ENCODE measurements around the gene CACNG4.

Gene CACNG4

GRCh38 chr17:66963909-66964771, at the start of gene CACNG4:
Gene CACNG4 (plus strand): TSS chr17:66964707. CDS start chr17:66964912, 205 bp downstream.
- DNase-seq, result no peak

DNA sequence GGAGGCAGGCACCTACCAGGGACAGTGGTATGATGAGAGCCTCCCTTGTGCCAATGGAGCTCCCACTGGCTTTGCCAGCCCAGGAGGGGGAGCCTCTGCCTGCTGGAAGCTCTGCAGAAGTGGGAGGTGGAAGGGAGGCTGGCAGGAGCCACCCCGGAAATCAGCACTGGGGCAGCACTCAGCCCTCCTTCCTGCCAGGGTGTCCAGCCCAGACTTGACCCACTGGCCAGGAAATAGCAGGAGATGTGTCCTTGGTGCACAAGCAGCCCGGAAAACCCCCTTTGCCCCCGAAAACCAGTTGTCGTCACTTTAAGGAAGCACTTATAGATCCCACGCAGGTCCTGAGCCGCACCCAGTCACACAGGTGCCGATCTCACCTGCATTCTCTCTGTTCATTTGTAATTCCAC, 49.3 kb upstream of the CACNG4 start:
- DNase-seq, result no peak

DNA sequence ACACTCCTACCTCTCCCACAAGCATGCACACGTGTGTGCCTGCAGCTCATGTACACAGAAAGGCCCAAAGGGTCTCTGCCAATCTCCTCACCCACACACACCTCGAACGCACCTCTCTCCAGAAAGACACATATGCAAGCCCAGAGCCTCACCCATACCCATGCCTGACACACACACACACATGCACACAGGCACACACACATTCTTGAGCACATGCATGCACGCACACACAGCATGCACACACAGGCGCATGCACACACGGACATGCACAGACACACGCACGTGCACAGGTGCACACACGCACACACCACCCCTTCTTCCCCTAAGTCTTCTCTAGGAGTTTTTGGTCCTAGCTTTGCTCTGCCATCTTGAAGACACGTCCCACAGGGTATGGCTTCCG, 48.7 kb upstream of the CACNG4 start:
- DNase-seq, result no peak

DNA sequence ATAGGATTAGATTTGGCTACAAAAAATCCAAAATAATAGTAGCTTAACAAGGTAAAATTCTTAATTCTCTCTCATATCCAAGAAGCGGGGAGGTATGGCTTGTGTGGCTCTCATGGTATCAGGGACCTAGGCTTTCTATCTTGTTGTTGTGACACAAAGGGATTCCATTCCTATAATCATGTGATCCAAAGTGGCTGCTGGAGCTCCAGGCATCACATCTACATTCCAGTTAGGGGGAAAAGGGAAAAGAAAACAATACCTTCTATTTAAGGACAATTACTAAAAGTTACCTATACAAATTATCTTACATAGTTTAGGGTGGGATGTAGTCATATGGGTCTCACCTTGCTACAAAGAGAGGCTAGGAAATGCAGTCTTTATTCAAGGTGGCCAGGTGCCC, 47.6 kb upstream of the CACNG4 start:
- no peak for DNase-seq

GRCh38 chr17:66918896-66919295, 45.6 kb upstream of the CACNG4 start:
- DNase-seq, result no peak

- no peak for DNase-seq
Measured at GRCh38 chr17:66920435-66920834, 44.1 kb upstream of the CACNG4 start.

- no peak for DNase-seq
Measured at GRCh38 chr17:66920950-66921349, 43.6 kb upstream of the CACNG4 start.

- no peak for DNase-seq
Measured at GRCh38 chr17:66923886-66924285, 40.6 kb upstream of the CACNG4 start.

DNA sequence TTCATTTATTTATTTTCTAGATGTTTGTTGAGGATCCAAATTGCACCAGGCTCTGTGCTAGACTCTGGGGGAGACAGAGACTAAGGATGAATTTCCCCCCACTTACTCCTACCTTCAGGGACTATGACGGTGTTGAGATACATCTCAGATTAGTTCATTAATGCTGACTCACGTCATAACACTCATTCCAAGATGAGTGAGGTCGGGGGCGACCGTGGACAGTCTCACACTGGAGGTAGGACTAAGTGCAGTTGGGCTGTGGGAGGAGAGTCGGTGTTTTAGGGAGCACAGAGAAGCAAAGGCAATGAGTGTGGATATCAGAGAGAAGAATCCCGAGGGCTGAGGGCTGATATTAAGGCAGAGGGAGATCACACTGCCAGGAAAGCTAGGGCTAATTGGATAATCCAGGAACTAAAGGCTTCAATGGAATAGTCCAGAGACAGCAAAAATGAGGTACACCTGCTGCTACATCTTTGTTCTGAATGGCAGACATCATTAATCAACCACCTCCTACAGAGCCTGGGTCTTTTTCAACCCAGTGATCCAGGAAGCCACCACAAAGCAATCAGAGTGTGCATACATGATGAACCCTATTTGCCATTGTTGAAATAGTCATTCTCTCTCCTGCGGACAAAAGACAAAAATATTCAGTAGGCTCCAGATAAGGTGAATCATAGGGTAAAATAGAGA, 38.6 kb upstream of the CACNG4 start:
- DNase-seq, result no peak

- no peak for DNase-seq
Measured at GRCh38 chr17:66928949-66929348, 35.6 kb upstream of the CACNG4 start.

GRCh38 chr17:66929591-66929990, 34.9 kb upstream of the CACNG4 start:
- no peak for DNase-seq

GRCh38 chr17:66930933-66931332, 33.6 kb upstream of the CACNG4 start:
- DNase-seq, result no peak

DNA sequence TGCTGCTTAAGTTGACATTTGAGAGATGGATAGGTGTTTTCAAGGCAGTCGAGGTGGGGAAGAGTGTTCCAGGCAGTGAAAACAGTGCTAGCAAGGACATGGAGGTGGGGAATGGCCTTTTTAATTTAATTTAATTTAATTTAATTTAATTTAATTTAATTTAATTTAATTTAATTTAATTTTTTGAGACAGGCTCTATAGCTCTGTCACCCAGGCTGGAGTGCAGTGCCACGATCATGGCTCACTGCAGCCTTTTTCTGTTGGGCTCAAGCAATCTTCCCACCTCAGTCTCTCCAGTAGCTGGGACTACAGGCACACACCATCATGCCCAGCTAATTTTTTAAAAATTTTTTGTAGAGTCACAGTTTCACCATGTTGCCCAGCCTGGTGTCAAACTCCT, 32.2 kb upstream of the CACNG4 start:
- no peak for DNase-seq

GRCh38 chr17:66934040-66934439, 30.5 kb upstream of the CACNG4 start:
- DNase-seq, result no peak

DNA sequence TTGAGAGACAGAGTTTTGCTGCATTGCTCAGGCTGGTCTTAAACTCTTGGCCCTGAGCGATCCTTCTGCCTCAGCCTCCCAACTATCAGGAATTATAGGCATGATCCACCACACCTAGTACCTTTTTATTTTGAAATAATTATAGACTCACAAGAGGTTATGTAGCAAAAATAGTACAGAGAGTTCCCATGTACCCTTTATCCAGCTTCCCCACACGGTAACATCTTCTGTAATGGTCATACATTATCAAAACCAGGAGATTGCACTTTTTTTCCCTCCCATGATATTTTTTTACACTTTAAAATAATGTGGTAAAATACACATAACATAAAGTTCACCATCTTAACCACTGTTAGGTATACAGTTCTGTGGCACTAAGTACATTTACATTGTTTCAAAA, 28.8 kb upstream of the CACNG4 start:
- no peak for DNase-seq

GRCh38 chr17:66938656-66939055, 25.9 kb upstream of the CACNG4 start:
- DNase-seq, result no peak

- DNase-seq, result no peak
Measured at GRCh38 chr17:66939461-66940114, 24.9 kb upstream of the CACNG4 start.

- no peak for DNase-seq
Measured at GRCh38 chr17:66941249-66941648, 23.3 kb upstream of the CACNG4 start.

GRCh38 chr17:66941773-66942450, 22.6 kb upstream of the CACNG4 start:
- no peak for DNase-seq

DNA sequence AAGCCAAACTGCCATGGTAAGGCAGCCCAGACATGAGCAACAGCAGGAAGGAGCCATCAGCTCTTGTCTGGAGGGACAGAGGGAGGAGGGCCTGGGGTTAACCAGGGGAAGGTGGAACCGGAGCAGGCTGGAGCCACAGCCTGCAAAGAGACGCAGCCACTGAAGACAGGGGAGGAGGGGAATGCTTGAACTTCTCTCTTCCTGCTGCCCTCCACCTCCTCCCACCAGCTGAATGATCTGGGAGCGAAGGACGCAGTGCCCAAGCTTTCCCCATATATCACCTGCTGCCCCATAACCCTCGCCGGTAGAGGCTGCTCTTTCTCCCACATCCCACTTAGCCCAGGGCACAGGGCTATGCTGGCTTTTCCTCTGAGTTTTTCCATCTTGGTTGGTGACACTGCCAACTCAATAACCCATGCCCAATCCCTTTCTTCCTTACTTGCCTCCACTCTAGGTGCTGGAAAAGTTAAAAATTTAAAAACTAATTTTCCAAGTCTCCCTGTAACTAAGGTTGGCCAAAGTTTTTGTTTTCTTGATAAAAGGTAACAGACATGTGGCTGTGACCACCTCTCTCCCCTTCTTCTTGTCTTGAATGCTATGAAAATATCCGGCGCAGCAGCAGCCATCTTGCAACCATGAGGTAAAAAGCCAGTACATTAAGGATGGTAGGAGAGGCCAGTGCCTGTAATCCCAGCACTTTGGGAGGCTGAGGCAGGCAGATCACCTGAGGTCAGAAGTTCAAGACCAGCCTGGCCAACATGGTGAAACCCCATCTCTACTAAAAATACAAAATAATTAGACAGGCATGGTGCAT, 21.8 kb upstream of the CACNG4 start:
- no peak for DNase-seq

DNA sequence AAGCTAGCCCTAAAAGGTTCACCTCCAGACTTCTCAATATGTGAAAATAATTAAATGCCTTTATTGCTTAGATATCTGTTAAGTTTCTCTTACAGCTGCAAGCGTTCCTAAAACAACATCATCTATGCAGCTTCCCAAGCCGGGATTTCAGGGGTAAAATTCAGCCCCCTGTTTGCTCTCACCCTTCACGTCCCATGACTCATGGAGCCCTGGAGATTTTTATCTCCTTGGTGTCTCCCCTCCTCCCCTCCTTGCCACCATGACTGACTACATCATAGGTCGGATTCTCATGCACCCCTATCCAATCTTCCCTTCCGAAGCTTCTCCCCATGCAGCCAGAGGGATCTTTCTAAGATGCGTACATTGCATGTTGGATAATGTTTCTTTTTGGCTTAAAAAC, 21.0 kb upstream of the CACNG4 start:
- DNase-seq, result no peak

Measured in stimulated activated CD8-positive, alpha-beta memory T cell treated with anti-CD3 and anti-CD28 coated beads, Interleukin-4, amount 100 ng/mL, for 48 hours (primary cell).